ENCODE results near the gene UCMA.

DNA sequence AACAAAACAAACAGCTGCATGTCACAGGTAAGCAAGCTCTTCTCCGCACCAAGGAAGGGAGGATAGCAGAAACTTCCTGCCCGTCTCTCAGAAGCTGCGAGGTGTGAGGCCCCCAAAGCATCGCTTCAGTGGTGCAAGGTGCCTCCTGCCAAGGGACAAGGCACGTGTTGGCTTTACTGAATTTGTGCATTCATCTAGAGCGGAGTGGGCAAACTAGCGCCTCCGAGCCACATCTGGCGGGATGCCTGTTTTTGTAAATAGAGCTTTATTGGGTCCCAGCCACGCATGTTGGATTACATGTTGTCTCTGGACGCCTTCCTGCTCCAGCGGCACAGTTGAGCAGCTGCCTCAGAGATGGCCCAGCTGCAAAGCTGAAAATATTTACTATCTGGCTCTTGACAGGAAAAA lies 38.0 kb upstream of the UCMA start:
- no peak for TF ChIP-seq RAD21 (IDR thresholded peaks at IDR 0.05; ENCODE audit: low read depth)
- TF ChIP-seq POLR2AphosphoS5 (IDR thresholded peaks at IDR 0.05; ENCODE audit: low read depth, low read length) = no peak
- TF ChIP-seq, protein P1, sequence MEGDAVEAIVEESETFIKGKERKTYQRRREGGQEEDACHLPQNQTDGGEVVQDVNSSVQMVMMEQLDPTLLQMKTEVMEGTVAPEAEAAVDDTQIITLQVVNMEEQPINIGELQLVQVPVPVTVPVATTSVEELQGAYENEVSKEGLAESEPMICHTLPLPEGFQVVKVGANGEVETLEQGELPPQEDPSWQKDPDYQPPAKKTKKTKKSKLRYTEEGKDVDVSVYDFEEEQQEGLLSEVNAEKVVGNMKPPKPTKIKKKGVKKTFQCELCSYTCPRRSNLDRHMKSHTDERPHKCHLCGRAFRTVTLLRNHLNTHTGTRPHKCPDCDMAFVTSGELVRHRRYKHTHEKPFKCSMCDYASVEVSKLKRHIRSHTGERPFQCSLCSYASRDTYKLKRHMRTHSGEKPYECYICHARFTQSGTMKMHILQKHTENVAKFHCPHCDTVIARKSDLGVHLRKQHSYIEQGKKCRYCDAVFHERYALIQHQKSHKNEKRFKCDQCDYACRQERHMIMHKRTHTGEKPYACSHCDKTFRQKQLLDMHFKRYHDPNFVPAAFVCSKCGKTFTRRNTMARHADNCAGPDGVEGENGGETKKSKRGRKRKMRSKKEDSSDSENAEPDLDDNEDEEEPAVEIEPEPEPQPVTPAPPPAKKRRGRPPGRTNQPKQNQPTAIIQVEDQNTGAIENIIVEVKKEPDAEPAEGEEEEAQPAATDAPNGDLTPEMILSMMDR (IDR thresholded peaks at IDR 0.05 in 2 of 3, conservative IDR thresholded peaks at IDR 0.05 in 1 of 3; ENCODE audit: borderline replicate concordance in 1 of 3, insufficient read depth in 1 of 3, low read depth in 2 of 3, low read length in 2 of 3) = no peak
- no peak for TF ChIP-seq EZH2 (IDR thresholded peaks at IDR 0.05)
- TF ChIP-seq ELF1 (IDR thresholded peaks at IDR 0.05; ENCODE audit: borderline replicate concordance, low read depth) = no peak
- no peak for TF ChIP-seq POLR2A (IDR thresholded peaks at IDR 0.05; ENCODE audit: borderline replicate concordance, extremely low read depth, insufficient read depth, insufficient read length)

All from HCT116 (cell line).